22Rv1 (cell line): ENCODE data around the gene SCML1.

ENCODE experiments used
- H3K27ac ChIP-seq: fragments of 450-650 bp; 2 replicates; pipeline ENCODE4 v1.5.1; 2017
- ZFX ChIP-seq: fragments of 450-650 bp; IDR thresholded peaks from 2 replicates; pipeline ENCODE4 v1.6.1; 2017; ENCODE audit warnings: antibody characterized with exemption, borderline replicate concordance
- TF ChIP-seq, protein P1 (sequence below): fragments of 450-650 bp; IDR thresholded peaks from 2 replicates; pipeline ENCODE4 v1.5.1; 2017; ENCODE audit warnings: mild to moderate bottlenecking

The SCML1 gene

DNA sequence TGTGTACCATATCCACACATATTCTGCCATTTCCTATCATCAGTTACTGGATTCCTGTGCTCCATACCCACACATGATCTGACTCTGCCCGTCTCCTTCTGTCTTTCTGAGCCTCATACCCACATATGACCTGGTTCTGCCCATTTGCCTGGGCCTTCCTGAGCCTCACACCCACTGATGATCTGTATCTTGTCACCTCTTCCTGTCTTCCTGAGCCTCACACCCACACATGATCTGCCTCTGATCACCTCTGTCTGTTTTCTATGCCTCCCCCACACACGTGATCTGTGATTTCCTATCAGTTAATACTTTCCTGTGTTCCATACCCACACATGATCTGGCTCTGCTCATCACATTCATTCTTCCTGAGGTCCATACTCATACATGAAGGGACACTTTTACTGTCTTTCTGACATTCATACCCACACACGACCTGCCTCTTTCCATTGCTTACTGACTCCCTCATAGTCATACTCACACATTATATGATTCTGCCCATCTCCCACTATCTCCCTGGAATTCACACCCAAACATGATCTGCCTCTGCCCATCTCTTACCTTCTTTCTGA is 32.5 kb downstream of the SCML1 start:
- TF ChIP-seq, protein P1, sequence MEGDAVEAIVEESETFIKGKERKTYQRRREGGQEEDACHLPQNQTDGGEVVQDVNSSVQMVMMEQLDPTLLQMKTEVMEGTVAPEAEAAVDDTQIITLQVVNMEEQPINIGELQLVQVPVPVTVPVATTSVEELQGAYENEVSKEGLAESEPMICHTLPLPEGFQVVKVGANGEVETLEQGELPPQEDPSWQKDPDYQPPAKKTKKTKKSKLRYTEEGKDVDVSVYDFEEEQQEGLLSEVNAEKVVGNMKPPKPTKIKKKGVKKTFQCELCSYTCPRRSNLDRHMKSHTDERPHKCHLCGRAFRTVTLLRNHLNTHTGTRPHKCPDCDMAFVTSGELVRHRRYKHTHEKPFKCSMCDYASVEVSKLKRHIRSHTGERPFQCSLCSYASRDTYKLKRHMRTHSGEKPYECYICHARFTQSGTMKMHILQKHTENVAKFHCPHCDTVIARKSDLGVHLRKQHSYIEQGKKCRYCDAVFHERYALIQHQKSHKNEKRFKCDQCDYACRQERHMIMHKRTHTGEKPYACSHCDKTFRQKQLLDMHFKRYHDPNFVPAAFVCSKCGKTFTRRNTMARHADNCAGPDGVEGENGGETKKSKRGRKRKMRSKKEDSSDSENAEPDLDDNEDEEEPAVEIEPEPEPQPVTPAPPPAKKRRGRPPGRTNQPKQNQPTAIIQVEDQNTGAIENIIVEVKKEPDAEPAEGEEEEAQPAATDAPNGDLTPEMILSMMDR, result no peak
- no peak for TF ChIP-seq ZFX
- H3K27ac ChIP-seq, result no peak overlapping the region

DNA sequence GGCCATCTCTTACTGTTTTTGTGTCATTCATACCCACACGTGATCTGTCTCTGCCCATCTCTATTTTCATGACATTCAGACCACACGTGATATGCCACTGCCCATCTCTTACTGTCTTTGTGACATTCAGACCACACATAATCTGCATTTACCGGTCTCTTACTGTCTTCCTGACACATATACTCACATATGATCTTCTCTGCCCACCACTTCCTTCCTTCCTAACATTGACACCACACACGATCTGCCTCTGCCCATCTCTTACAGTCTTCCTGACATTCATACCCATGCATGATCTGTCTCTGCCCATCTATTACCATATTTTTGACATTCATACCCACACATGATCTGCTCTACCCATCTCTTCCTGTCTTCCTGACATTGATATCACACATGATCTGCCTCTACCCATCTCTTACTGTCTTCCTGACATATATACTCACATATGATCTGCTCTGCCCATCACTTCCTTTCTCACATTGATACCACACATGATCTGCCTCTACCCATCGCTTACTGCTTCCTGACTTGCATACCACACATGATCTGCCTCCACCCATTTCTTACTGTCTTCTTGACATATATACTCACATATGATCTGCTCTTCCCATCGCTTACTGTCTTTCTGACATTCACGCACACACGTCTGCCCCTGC is 36.1 kb downstream of the SCML1 start:
- TF ChIP-seq ZFX, result no peak
- TF ChIP-seq, protein P1, result no peak
- H3K27ac ChIP-seq, result no peak overlapping the region

DNA sequence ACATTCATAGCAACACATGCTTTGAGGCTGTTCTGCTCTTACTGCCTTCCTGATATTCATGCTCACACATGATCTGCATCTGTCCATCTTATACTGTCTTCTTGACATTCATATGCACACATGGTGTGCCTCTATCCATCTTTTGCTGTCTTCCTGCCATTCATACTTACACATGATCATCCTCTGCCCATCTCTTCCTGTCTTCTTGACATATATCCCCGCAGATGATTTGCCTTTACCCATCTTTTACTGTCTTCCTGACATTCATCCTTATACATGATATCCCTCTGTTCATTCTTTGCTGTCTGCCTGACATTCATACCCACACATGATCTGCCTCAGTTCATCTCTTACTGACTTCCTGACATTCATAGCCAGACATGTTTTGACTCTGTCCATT is 36.8 kb downstream of the SCML1 start:
- TF ChIP-seq ZFX, result no peak
- TF ChIP-seq, protein P1, result no peak
- no peak overlapping the region for H3K27ac ChIP-seq

DNA sequence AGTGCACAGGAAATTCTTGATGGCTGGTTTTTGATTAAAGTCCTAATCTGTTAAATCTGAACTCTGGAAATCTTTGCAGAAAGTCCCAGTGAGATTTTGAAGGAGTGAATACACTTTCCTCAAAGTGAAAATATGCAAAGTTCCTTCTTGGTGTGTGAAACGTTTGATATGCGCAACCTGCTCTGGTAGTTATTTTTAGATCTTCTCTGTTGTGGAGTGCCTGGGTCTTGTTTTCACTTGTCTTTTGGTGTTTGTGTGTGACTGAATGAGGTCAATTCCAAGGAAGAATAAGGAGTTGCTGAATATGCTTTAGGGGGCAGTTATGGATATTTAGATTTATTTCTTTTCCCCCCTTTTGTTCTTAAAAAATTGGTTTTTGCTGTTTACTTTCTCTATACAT is 41.7 kb downstream of the SCML1 start:
- H3K27ac ChIP-seq, result no peak overlapping the region
- TF ChIP-seq, protein P1, result no peak
- TF ChIP-seq ZFX, result no peak

DNA sequence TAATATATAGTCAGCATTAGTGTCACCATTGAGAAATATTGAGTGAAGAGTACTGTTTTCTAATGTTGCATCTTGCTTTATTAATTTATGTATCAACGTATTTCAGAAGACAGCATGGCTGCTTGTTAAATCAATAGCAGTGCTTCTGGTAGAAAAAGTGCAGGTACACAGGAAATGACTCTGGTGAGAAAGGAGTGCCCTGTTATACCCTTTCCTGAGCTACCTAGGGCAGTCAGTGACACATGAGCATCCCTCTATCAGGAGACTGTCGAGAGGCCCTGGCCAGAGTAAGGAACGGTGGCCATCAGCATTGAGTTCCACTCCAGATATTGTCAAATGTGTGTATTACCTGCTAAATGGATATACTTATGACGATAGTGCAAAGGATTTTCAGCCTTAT is 42.1 kb downstream of the SCML1 start:
- TF ChIP-seq, protein P1, result no peak
- no peak for TF ChIP-seq ZFX

DNA sequence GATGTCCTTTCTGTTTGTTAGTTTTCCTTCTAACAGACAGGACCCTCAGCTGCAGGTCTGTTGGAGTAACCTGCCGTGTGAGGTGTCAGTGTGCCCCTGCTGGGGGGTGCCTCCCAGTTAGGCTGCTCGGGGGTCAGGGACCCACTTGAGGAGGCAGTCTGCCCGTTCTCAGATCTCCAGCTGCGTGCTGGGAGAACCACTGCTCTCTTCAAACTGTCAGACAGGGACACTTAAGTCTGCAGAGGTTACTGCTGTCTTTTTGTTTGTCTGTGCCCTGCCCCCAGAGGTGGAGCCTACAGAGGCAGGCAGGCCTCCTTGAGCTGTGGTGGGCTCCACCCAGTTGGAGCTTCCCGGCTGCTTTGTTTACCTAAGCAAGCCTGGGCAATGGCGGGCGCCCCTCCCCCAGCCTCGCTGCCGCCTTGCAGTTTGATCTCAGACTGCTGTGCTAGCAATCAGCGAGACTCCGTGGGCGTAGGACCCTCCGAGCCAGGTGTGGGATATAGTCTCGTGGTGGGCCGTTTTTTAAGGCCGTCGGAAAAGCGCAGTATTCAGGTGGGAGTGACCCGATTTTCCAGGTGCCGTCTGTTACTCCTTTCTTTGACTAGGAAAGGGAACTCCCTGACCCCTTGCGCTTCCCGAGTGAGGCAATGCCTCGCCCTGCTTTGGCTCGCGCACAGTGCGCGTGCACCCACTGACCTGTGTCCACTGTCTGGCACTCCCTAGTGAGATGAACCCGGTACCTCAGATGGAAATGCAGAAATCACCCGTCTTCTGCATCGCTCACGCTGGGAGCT is 49.5 kb downstream of the SCML1 start:
- H3K27ac ChIP-seq, result 0 out of 2 replicates have a peak overlapping the region, but pooled peaks have one; percentile 27

More for the DNA sequence above, 42.1 kb downstream of the SCML1 start:
- H3K27ac ChIP-seq, result no peak overlapping the region

DNA sequence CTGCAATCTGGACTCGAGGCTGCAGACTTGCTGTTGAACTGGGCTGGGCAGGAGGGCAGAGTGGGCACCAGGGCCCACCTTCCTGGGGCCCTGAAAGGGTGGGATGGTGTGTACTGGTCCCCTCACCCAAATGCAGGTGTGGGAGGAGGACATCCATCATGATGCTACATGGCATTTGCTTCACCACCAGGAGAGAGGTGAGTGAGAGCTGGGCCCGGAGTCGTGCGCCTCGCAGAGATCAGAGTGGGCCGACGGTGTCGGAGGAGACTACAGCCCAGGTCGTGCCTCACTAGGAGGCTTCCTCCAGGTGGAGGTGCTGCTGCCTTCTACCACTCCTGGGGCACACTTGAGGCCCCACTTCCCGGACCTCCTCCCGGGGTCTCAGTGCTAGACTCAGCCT is 50.3 kb downstream of the SCML1 start:
- no peak for TF ChIP-seq ZFX
- TF ChIP-seq, protein P1, result no peak
- H3K27ac ChIP-seq, result no peak overlapping the region
